Kidney (tissue), 14 donors: ENCODE measurements around the gene TAF5L. TPM values are rescaled to one million over a fixed set of nuclear protein-coding genes. Genes with fewer than 3 reads are reported as not detected.

ENCODE experiments used
- DNase-seq, 5 donors: peaks; one replicate each; pipeline ENCODE4 v3.0.0-alpha.2; 2013 to 2020
- FAIRE-seq: peaks from 2 replicates; lab custom pipeline; 2012; peaks lifted over from hg19 to GRCh38; lab: Jason Lieb, UNC
- H3K27ac ChIP-seq, 2 donors: one replicate each; pipeline ENCODE4 v1.7.0; 2013; ENCODE audit warnings: low read depth in 2 of 2, low read length in 2 of 2, inconsistent platforms in 1 of 2
- H3K27me3 ChIP-seq: one replicate; pipeline ENCODE4 v1.7.1; 2013; ENCODE audit warnings: low read length, inconsistent platforms; ENCODE audit not compliant: control insufficient read depth, insufficient read depth
- H3K36me3 ChIP-seq, 3 donors: one replicate each; pipeline versions ENCODE4 v1.7.0 to v1.7.1; 2013; ENCODE audit warnings: low read length in 3 of 3, control low read depth in 1 of 3, inconsistent platforms in 1 of 3; ENCODE audit not compliant: insufficient read depth in 3 of 3, control insufficient read depth in 2 of 3
- H3K4me1 ChIP-seq, 3 donors: one replicate each; pipeline versions ENCODE4 v1.7.0 to v1.7.1; 2013; ENCODE audit warnings: low read length in 3 of 3, inconsistent platforms in 1 of 3, low read depth in 1 of 3; ENCODE audit not compliant: control insufficient read depth in 2 of 3, insufficient read depth in 2 of 3
- H3K4me3 ChIP-seq, 3 donors: one replicate each; pipeline versions ENCODE4 v1.7.0 to v1.8.1; 2013; ENCODE audit warnings: low read length in 3 of 3, control low read depth in 1 of 3, inconsistent platforms in 1 of 3
- H3K9ac ChIP-seq, 3 donors: one replicate each; pipeline versions ENCODE4 v1.7.0 to v1.7.1; 2013; ENCODE audit warnings: low read length in 3 of 3, control low read depth in 1 of 3, inconsistent platforms in 1 of 3
- H3K9me3 ChIP-seq, 3 donors: one replicate each; pipeline versions ENCODE4 v1.7.0 to v1.7.1; 2013; ENCODE audit warnings: low read length in 3 of 3, control low read depth in 1 of 3, inconsistent platforms in 1 of 3; ENCODE audit not compliant: control insufficient read depth in 2 of 3, insufficient read depth in 1 of 3
- CTCF ChIP-seq: IDR thresholded peaks from 3 replicates; pipeline ENCODE4 v1.5.1; 2012; ENCODE audit warnings: mild to moderate bottlenecking, moderate library complexity, borderline replicate concordance; ENCODE audit not compliant: insufficient read depth; ENCODE audit errors: extremely low read depth
- intact Hi-C: fragments of 100-400 bp; cut with DNase I; formaldehyde crosslinking; loops from one replicate; pipeline ENCODE4 v1.11.1; 2022
- polyA plus RNA-seq: library from polyadenylated mRNA; stranded (reverse); fragments of 350-450 nt; fragmentation: Illumina TruSeq; extraction: RNeasy Lipid Tissue Mini Kit (QIAGEN cat#74804); gene quantifications from one replicate; pipeline ENCODE4 v1.2.3, GENCODE V29; 2014; ENCODE audit warnings: low read depth, low replicate concordance; ENCODE audit not compliant: insufficient read depth
- total RNA-seq: library from RNA; stranded (reverse); fragmentation: NEBNext Ultra II Directional; extraction: Animal tissue kit (Norgen Biotek cat#: 25700); gene quantifications from one replicate; pipeline ENCODE4 v1.2.1, GENCODE V29; 2021
- donor health status: control.
- donor health status: control.
- donor health status: control.
- donor health status: control.
- donor health status: control.
- donor health status: DM: yes; HTN: yes; CAD: no.
- donor health status: Normal renal cell carcinoma (clear cell type).

Gene TAF5L
- total and polyA plus RNA-seq, 2 donors from 2014 or later = 7.1 to 19.6 TPM

- Histone ChIP-seq H3K4me1 (no peaks in the 10 kb centered on the region), H3K27me3 (no peaks in the 10 kb centered on the region), H3K4me3 (no peak overlapping the region), H3K36me3 (peaks cover 2 to 35% (median 32%) of the 10 kb centered on the region in 3 donors), H3K9ac (no peak overlapping the region), H3K27ac (no peak overlapping the region), H3K9me3 (no peaks in the 10 kb centered on the region)
- no peak for TF ChIP-seq CTCF
- DNase-seq (no peak), FAIRE-seq (no peak)
- intact Hi-C loops = no loop called here
Measured at GRCh38 chr1:229645324-229645993, 19.5 kb upstream of the TAF5L start.

GRCh38 chr1:229643996-229644745, 18.2 kb upstream of the TAF5L start:
- Histone ChIP-seq H3K9ac (no peak overlapping the region), H3K27ac (no peak overlapping the region), H3K36me3 (peaks cover 2 to 27% (median 27%) of the 10 kb centered on the region in 3 donors), H3K4me3 (no peak overlapping the region), H3K27me3 (no peaks in the 10 kb centered on the region), H3K9me3 (no peaks in the 10 kb centered on the region), H3K4me1 (no peaks in the 10 kb centered on the region)
- no peak for FAIRE-seq
- DNase-seq = no peak
- intact Hi-C loops = no loop called here
- no peak for TF ChIP-seq CTCF

- Histone ChIP-seq H3K27ac (no peak overlapping the region), H3K27me3 (no peaks in the 10 kb centered on the region), H3K9ac (no peak overlapping the region), H3K4me3 (no peak overlapping the region), H3K9me3 (no peaks in the 10 kb centered on the region), H3K36me3 (peaks cover 2 to 22% (median 16%) of the 10 kb centered on the region in 3 donors), H3K4me1 (no peaks in the 10 kb centered on the region)
- DNase-seq (no peak), FAIRE-seq (no peak)
- no peak for TF ChIP-seq CTCF
- intact Hi-C loops = no loop called here
Measured at GRCh38 chr1:229642970-229643369, 17.0 kb upstream of the TAF5L start.
